HG03025 (cell line): Measurements from ENCODE around the gene BACH2.
A peak's percentile ranks its signal among the peaks of the same experiment; 100 is the strongest.

Experiments used
- ATAC-seq: cut with Tn5 transposase; IDR thresholded peaks from one replicate; pipeline ENCODE4 v1.9.1; 2021; ENCODE audit warnings: mild to moderate bottlenecking, moderate library complexity; ENCODE audit not compliant: unreplicated experiment, low FRiP score

Gene BACH2

GRCh38 chr6:90303039-90303438 lies 6.4 kb upstream of the BACH2 start:
- no peak for ATAC-seq

- ATAC-seq = no peak
Measured at GRCh38 chr6:90302320-90302719, 5.7 kb upstream of the BACH2 start.

- no peak for ATAC-seq
Measured at GRCh38 chr6:90301816-90302215, 5.2 kb upstream of the BACH2 start.

GRCh38 chr6:90298459-90299053 lies 1.9 kb upstream of the BACH2 start:
- ATAC-seq = no peak

GRCh38 chr6:90297867-90298381 lies 1.3 kb upstream of the BACH2 start:
- ATAC-seq = no peak

GRCh38 chr6:90297115-90297866 lies 648 bp upstream of the BACH2 start:
- ATAC-seq = no peak

- peak; percentile 47 for ATAC-seq
Measured at GRCh38 chr6:90295854-90296340, 746 bp downstream of the BACH2 start.

- ATAC-seq = no peak
Measured at GRCh38 chr6:90294989-90295853, 1.4 kb downstream of the BACH2 start.

- ATAC-seq = no peak
Measured at GRCh38 chr6:90294614-90294988, 2.0 kb downstream of the BACH2 start.

- ATAC-seq = no peak
Measured at GRCh38 chr6:90294008-90294511, 2.6 kb downstream of the BACH2 start.

- no peak for ATAC-seq
Measured at GRCh38 chr6:90293319-90293953, 3.2 kb downstream of the BACH2 start.

- ATAC-seq = no peak
Measured at GRCh38 chr6:90291565-90291964, 5.1 kb downstream of the BACH2 start.

GRCh38 chr6:90290811-90291420 lies 5.7 kb downstream of the BACH2 start:
- ATAC-seq = no peak

- ATAC-seq = no peak
Measured at GRCh38 chr6:90289902-90290301, 6.7 kb downstream of the BACH2 start.

GRCh38 chr6:90288404-90288803 lies 8.2 kb downstream of the BACH2 start:
- no peak for ATAC-seq

GRCh38 chr6:90286884-90287488 lies 9.7 kb downstream of the BACH2 start:
- no peak for ATAC-seq

GRCh38 chr6:90285611-90286381 lies 10.8 kb downstream of the BACH2 start:
- ATAC-seq = peak; percentile 87

- peak; percentile 47 for ATAC-seq
Measured at GRCh38 chr6:90285042-90285481, 11.6 kb downstream of the BACH2 start.
